Endothelial cell of umbilical vein (primary cell): ENCODE measurements around the gene NCOA7. TPM values are rescaled to one million over a fixed set of nuclear protein-coding genes. Genes with fewer than 3 reads are reported as not detected.

Experiments used
- BruUV-seq: library from RNA; stranded (reverse); fragments of 400-500 nt; replicated peaks from 2 replicates; lab custom pipeline; 2021; lab: Mats Ljungman, UMichigan
- CTCF ChIA-PET: fragments of 300-600, 350-600 bp; sonication (Branson Sonifier 250); formaldehyde crosslinking; loops from one replicate; lab custom pipeline; 2021; ENCODE audit warnings: antibody characterized with exemption, inconsistent platforms; lab: Charles Lee
- POLR2A ChIA-PET: fragments of 300-600, 350-600 bp; sonication (Branson Sonifier 250); formaldehyde crosslinking; loops from one replicate; lab custom pipeline; 2021; ENCODE audit warnings: antibody characterized with exemption, inconsistent platforms; lab: Charles Lee
- DNase-seq: peaks from one replicate; pipeline ENCODE4 v3.0.0-alpha.2; 2011; ENCODE audit warnings: low read depth, low spot score
- FAIRE-seq: peaks from 2 replicates; lab custom pipeline; 2011; peaks lifted over from hg19 to GRCh38; lab: Jason Lieb, UNC
- H2AFZ ChIP-seq: 2 replicates; pipeline ENCODE4 v1.6.0; 2012; ENCODE audit warnings: low read depth, low read length, control low read depth, inconsistent platforms
- H3K27ac ChIP-seq: 2 replicates; pipeline ENCODE4 v1.5.1; 2011; ENCODE audit warnings: low read depth, mild to moderate bottlenecking, control low read depth, low read length, moderate library complexity; ENCODE audit not compliant: insufficient read depth
- H3K27me3 ChIP-seq, 2 experiments: 2 replicates each; pipeline versions ENCODE4 v1.6.0 to v1.6.1; 2011; ENCODE audit warnings: low read length in 2 of 2, mixed read lengths in 1 of 2; ENCODE audit not compliant: control insufficient read depth in 2 of 2, insufficient read depth in 2 of 2
- H3K36me3 ChIP-seq, 2 experiments: 2 replicates in 1 of 2; 3 replicates in 1 of 2; pipeline ENCODE4 v1.5.1; 2011; ENCODE audit warnings: low read length in 2 of 2, mild to moderate bottlenecking in 1 of 2, moderate library complexity in 1 of 2; ENCODE audit not compliant: control insufficient read depth in 2 of 2, insufficient read depth in 2 of 2; ENCODE audit errors: extremely low read depth in 1 of 2
- H3K4me1 ChIP-seq: 3 replicates; pipeline ENCODE4 v1.5.1; 2011; ENCODE audit warnings: mild to moderate bottlenecking, low read length; ENCODE audit not compliant: control insufficient read depth, insufficient read depth; ENCODE audit errors: extremely low read depth
- H3K4me2 ChIP-seq: 2 replicates; pipeline ENCODE4 v1.6.1; 2011; ENCODE audit warnings: low read length, control low read depth, mixed read lengths; ENCODE audit not compliant: insufficient read depth
- H3K4me3 ChIP-seq, 3 experiments: fragments of 200-600 bp in 1 of 3; sonication (generic), shearing (Covaris generic) in 1 of 3; replicated peaks in 1 of 3; 2 replicates each; pipeline ENCODE4 v1.5.1; 2011 to 2016; ENCODE audit warnings: control low read depth in 3 of 3, low read length in 3 of 3, mild to moderate bottlenecking in 2 of 3, inconsistent platforms in 1 of 3, low read depth in 1 of 3, moderate library complexity in 1 of 3; ENCODE audit not compliant: insufficient read depth in 1 of 3
- H3K79me2 ChIP-seq: 2 replicates; pipeline ENCODE4 v1.6.0; 2012; ENCODE audit warnings: low read length, inconsistent platforms; ENCODE audit not compliant: control insufficient read depth, insufficient read depth
- H3K9ac ChIP-seq: replicated peaks from 2 replicates; pipeline ENCODE3; 2011; ENCODE audit warnings: low read length, control low read depth; ENCODE audit not compliant: insufficient read depth; ENCODE audit errors: extremely low read depth
- H3K9me1 ChIP-seq: replicated peaks from 3 replicates; pipeline ENCODE4 v1.6.0; 2011; ENCODE audit warnings: mild to moderate bottlenecking, low read length; ENCODE audit not compliant: control insufficient read depth, insufficient read depth; ENCODE audit errors: extremely low read depth
- H3K9me3 ChIP-seq: replicated peaks from 2 replicates; pipeline ENCODE4 v1.5.1; 2012; ENCODE audit warnings: low read length, inconsistent platforms; ENCODE audit not compliant: control insufficient read depth, insufficient read depth
- H4K20me1 ChIP-seq: replicated peaks from 2 replicates; pipeline ENCODE3; 2011; ENCODE audit warnings: mild to moderate bottlenecking, low read length; ENCODE audit not compliant: control insufficient read depth, insufficient read depth; ENCODE audit errors: extremely low read depth
- CTCF ChIP-seq, 2 donors: IDR thresholded peaks; 1 replicate in 1 of 2; 2 replicates in 1 of 2; pipeline ENCODE4 v1.5.1; 2011; ENCODE audit warnings: low read length in 2 of 2, mild to moderate bottlenecking in 2 of 2, moderate library complexity in 2 of 2, control low read depth in 1 of 2, inconsistent platforms in 1 of 2, low read depth in 1 of 2; ENCODE audit not compliant: insufficient read depth in 1 of 2; ENCODE audit errors: extremely low read depth in 1 of 2
- EZH2 ChIP-seq: IDR thresholded peaks from 2 replicates; pipeline ENCODE4 v1.6.1; 2012; ENCODE audit warnings: borderline replicate concordance, low read depth, mild to moderate bottlenecking, moderate library complexity, low read length, inconsistent platforms; ENCODE audit not compliant: severe bottlenecking
- FOS ChIP-seq: IDR thresholded peaks from 2 replicates; pipeline ENCODE4 v1.6.1; 2011; ENCODE audit warnings: mild to moderate bottlenecking, low read length, moderate library complexity, borderline replicate concordance; ENCODE audit not compliant: insufficient read depth
- GATA2 ChIP-seq: IDR thresholded peaks from 2 replicates; pipeline ENCODE4 v1.7.0; 2011; ENCODE audit warnings: low read depth, mild to moderate bottlenecking, moderate library complexity, mixed read lengths, low read length; ENCODE audit not compliant: insufficient read length, insufficient read depth
- JUN ChIP-seq: IDR thresholded peaks from 2 replicates; pipeline ENCODE4 v1.6.1; 2011; ENCODE audit warnings: borderline replicate concordance, low read depth; ENCODE audit not compliant: insufficient read length, insufficient read depth
- MAX ChIP-seq: IDR thresholded peaks from 2 replicates; pipeline ENCODE4 v1.6.1; 2011; ENCODE audit not compliant: insufficient read depth, insufficient read length
- MYC ChIP-seq: IDR thresholded peaks from one replicate; pipeline ENCODE4 v1.6.1; 2011; ENCODE audit warnings: mild to moderate bottlenecking, low read depth, low read length
- POLR2A ChIP-seq: IDR thresholded peaks from 2 replicates; pipeline ENCODE4 v1.6.1; 2012; ENCODE audit warnings: low read depth, mild to moderate bottlenecking, control low read depth, low read length
- POLR2AphosphoS5 ChIP-seq: IDR thresholded peaks from 2 replicates; pipeline ENCODE4 v1.6.1; 2012; ENCODE audit warnings: low read depth, mild to moderate bottlenecking, control low read depth, low read length, moderate library complexity; ENCODE audit not compliant: insufficient read depth
- dilution Hi-C: fragments of 300-500 bp; cut with MboI; formaldehyde crosslinking; loops from one replicate; pipeline ENCODE4 v1.15.0; 2019; ENCODE audit warnings: low sequenced_read_pairs; ENCODE audit not compliant: extremely low pct_ligation_motif_present
- intact Hi-C: fragments of 100-400 bp; cut with micrococcal nuclease; formaldehyde crosslinking; loops from one replicate; pipeline ENCODE4 v1.10.0; 2022
- polyA plus RNA-seq, 4 experiments: library from polyadenylated mRNA; depleted of rRNA in 3 of 4; stranded (reverse) in 3 of 4; unstranded in 1 of 4; fragments of >200 nt; gene quantifications; 2 replicates each; pipeline versions ENCODE4 v1.2.1 to v1.2.3, GENCODE V29; 2011 to 2012; ENCODE audit warnings: missing spikeins in 1 of 4
- total RNA-seq: library from RNA; stranded (reverse); gene quantifications from 2 replicates; pipeline ENCODE4 v1.2.3, GENCODE V29; 2021

NCOA7 gene
- total and polyA plus RNA-seq, 2 donors (not counting 3 experiments of a cell fraction or from before 2014, with no cell fraction given) = 27.7 to 71.2 TPM

GRCh38 chr6:125955973-125956372 lies 165.2 kb downstream of the NCOA7 start:
- peaks cover 15% of the 10 kb centered on the region for H3K4me1 ChIP-seq
- no peaks in the 10 kb centered on the region for H3K79me2 ChIP-seq
- dilution Hi-C loops (no loop called here), intact Hi-C loops (loop anchor here (1.0 to 5.0 kb wide), 9 partner anchors 10 to 644 kb away; partner anchors contain the start of gene NCOA7)
- no peak overlapping the region for H3K27ac ChIP-seq
- no peak overlapping the region for H3K9ac ChIP-seq
- peak overlapping the region in 1 of 3 experiments; percentile 74 for H3K4me3 ChIP-seq
- H2AFZ ChIP-seq = peak overlapping the region; percentile 7
- no peak for DNase-seq
- H3K36me3 ChIP-seq = no peaks in the 10 kb centered on the region
- ChIA-PET CTCF (interaction anchor here (0.5 to 8.4 kb wide), 47 partner anchors 10 to 655 kb away, joined by 3 to 138 read pairs (median 5); partner anchors contain the start of genes HDDC2, NCOA7 and TRMT11), POLR2A (interaction anchor here (0.9 kb wide), 1 partner anchor 30 kb away, joined by 3 read pairs; the partner anchor contains the start of gene TRMT11)
- H3K9me3 ChIP-seq = no peaks in the 10 kb centered on the region
- H3K4me2 ChIP-seq = peak overlapping the region; percentile 60
- no TSS peak for BruUV-seq
- FAIRE-seq = no peak
- H3K9me1 ChIP-seq = no peaks in the 10 kb centered on the region
- no peaks in the 10 kb centered on the region for H3K27me3 ChIP-seq
- TF ChIP-seq MAX (no peak), GATA2 (no peak), MYC (no peak), POLR2A (no peak), EZH2 (no peak), FOS (no peak), CTCF (IDR thresholded peaks at IDR 0.05; ENCODE audit: extremely low read depth in 1 of 2, insufficient read depth in 1 of 2, low read depth in 1 of 2, low read length in 2 of 2) (no peak), POLR2AphosphoS5 (no peak), JUN (no peak)
- H4K20me1 ChIP-seq = no peaks in the 10 kb centered on the region
